ENCODE results near the gene ERCC4. TPM values are rescaled to one million over a fixed set of nuclear protein-coding genes. Genes with fewer than 3 reads are reported as not detected.
A peak's percentile ranks its signal among the peaks of the same experiment; 100 is the strongest.
"Not testable (repeated sequence)": the region's sequence is repeated elsewhere in the genome, so short reads cannot be mapped to it uniquely, and the experiment has no call there.

ERCC4 gene
- 10 to 100 TPM; 13.3 to 16.1 TPM for total RNA-seq
- polyA plus RNA-seq (ENCODE audit: insufficient read length in 2 of 2), result 10 to 100 TPM; 12.8 to 17.2 TPM
- long read RNA-seq, donor 1, partial matches to known transcripts, result 0 of 1 reads
- long read RNA-seq, donor 1, other reads (novel, unspliced or antisense), result 0 of 1 reads
- long read RNA-seq, donor 2, partial matches to known transcripts, result 0 of 2 reads
- long read RNA-seq, donor 2, other reads (novel, unspliced or antisense), result 0 of 2 reads
- long read RNA-seq, donor 3, full-length matches to known transcripts, result 1 of 1 reads
- long read RNA-seq, donor 3, partial matches to known transcripts, result 0 of 1 reads
- long read RNA-seq, donor 3, other reads (novel, unspliced or antisense), result 0 of 1 reads
- long read RNA-seq, donor 4, partial matches to known transcripts, result 0 of 4 reads
- long read RNA-seq, donor 4, other reads (novel, unspliced or antisense), result 0 of 4 reads

DNA sequence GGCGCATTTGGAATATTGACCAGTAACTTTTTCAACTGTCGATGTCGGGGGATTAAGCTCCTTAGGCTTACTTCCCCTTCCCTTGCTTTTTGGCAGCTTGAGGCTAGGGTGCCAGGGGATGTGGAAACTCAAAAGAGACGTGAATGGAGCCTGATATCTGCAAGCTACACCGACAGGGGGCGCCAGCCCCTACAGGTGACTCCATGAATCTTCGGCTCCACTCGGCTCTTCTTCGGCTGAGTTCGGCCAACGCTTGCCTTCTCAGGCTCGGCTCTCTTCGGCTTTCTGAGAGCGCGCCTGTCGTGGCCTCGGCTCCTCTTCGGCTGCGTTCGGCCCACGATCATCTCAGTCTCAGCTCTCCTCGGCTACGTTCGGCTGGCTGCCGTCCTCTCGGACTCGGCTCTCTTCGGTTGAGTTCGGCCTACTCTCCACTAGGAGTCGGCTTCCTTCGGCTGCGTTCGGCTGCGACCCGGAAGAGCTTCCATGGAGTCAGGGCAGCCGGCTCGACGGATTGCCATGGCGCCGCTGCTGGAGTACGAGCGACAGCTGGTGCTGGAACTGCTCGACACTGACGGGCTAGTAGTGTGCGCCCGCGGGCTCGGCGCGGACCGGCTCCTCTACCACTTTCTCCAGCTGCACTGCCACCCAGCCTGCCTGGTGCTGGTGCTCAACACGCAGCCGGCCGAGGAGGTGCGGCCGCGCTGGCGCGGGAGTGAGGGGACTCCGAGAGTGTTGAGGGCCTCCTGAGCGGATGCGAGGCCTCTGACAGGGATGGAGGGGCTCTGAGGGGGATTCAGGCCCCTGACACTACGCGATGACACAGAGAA is at the start of gene ERCC4:
ERCC4 (plus strand) TSS at position 472 of the 827 bp plus-strand sequence; CDS start at position 484, 12 bp downstream.
- H3K4me3 ChIP-seq (ENCODE audit: low read depth, low read length), result peak within 1 kb of the TSS; percentile 95
- under 1% methylated on average over 64 of the region's 64 CpGs for WGBS (ENCODE audit: insufficient coverage)
- peak; percentile 97 to 100 (median 100) for DNase-seq (ENCODE audit: low read depth in 4 of 6, low spot score in 6 of 6)
- H3K4me1 ChIP-seq (ENCODE audit: control insufficient read depth, insufficient read depth, low read length), result peaks cover 13% of the 10 kb centered on the region
- H3K27ac ChIP-seq (ENCODE audit: low read depth, low read length), result peak within 1 kb of the TSS; percentile 37
- no peaks in the 10 kb centered on the region for H3K27me3 ChIP-seq (ENCODE audit: control insufficient read depth, insufficient read depth, low read length)
- H3K36me3 ChIP-seq (ENCODE audit: control insufficient read depth, insufficient read depth, low read length), result no peaks in the 10 kb centered on the region
- H3K9me3 ChIP-seq (ENCODE audit: control insufficient read depth, insufficient read depth, low read length), result no peaks in the 10 kb centered on the region

- DNase-seq (ENCODE audit: low read depth in 4 of 6, low spot score in 6 of 6), result peak; percentile 57 to 97 (median 78)
- Histone ChIP-seq H3K4me1 (ENCODE audit: control insufficient read depth, insufficient read depth, low read length) (peaks cover 6% of the 10 kb centered on the region), H3K9me3 (ENCODE audit: control insufficient read depth, insufficient read depth, low read length) (no peaks in the 10 kb centered on the region), H3K4me3 (ENCODE audit: low read depth, low read length) (no peak overlapping the region), H3K27ac (ENCODE audit: low read depth, low read length) (no peak overlapping the region), H3K27me3 (ENCODE audit: control insufficient read depth, insufficient read depth, low read length) (no peaks in the 10 kb centered on the region), H3K36me3 (ENCODE audit: control insufficient read depth, insufficient read depth, low read length) (no peaks in the 10 kb centered on the region)
- WGBS (ENCODE audit: insufficient coverage), result 8% methylated on average over 3 of the region's 5 CpGs
These were observed 46.0 kb upstream of the ERCC4 start for GRCh38 chr16:13873835-13874438.

DNA sequence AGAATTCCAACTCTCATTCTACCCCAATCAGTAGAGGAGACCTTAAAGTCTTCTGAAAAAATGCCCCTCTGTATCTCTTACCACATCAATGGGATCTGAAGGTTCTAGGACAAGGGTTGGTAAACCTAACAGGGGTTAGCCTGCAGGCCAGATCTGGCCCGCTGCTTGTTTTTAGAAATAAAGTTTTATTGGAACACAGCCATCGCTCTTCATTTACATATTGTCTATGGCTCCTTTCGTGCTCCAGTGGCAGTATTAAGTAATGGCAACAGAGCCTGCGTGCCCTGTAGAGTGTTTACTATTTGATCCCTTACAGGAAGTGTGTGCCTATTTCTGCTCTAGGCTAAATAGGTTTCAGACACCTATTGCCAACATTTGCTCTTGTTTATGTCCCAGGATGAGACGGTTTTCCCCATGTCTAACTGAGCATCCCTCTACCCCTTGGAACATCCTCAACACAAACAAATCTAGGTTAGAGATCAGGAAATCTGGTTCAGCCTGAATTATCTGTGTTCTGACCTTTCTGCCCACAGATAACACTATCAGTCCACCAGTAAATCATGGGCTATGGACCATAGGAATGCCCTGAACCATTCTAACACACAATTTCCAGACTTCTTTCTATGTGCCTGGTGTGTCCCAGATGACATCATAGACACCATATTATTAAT is 44.2 kb upstream of the ERCC4 start:
- Histone ChIP-seq H3K36me3 (ENCODE audit: control insufficient read depth, insufficient read depth, low read length) (no peaks in the 10 kb centered on the region), H3K4me1 (ENCODE audit: control insufficient read depth, insufficient read depth, low read length) (peaks cover 6% of the 10 kb centered on the region), H3K27ac (ENCODE audit: low read depth, low read length) (no peak overlapping the region), H3K27me3 (ENCODE audit: control insufficient read depth, insufficient read depth, low read length) (no peaks in the 10 kb centered on the region), H3K9me3 (ENCODE audit: control insufficient read depth, insufficient read depth, low read length) (no peaks in the 10 kb centered on the region), H3K4me3 (ENCODE audit: low read depth, low read length) (no peak overlapping the region)
- 100% methylated on average over 1 of the region's 5 CpGs for WGBS (ENCODE audit: insufficient coverage)
- no peak for DNase-seq (ENCODE audit: low read depth in 4 of 6, low spot score in 6 of 6)

DNA sequence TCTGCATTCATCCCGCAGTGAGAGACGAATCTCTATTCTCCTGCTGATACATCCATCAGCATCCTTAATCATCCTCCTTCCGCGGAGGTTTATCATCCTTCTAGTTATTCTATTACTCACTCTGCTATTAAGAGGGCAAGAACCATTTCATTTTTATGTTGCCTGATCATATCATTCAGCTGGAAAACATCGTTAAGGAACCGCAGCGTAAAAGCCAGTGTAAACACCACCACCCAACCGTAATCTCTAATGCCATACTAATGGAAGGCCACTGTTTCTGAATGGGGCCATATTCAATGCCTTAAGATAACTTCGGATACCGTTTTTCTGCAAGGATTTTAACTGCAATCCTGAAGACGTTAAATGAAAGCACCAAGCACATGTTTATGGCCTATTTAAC is 36.7 kb upstream of the ERCC4 start:
- Histone ChIP-seq H3K36me3 (ENCODE audit: control insufficient read depth, insufficient read depth, low read length) (no peaks in the 10 kb centered on the region), H3K27ac (ENCODE audit: low read depth, low read length) (no peak overlapping the region), H3K9me3 (ENCODE audit: control insufficient read depth, insufficient read depth, low read length) (no peaks in the 10 kb centered on the region), H3K4me3 (ENCODE audit: low read depth, low read length) (no peak overlapping the region), H3K4me1 (ENCODE audit: control insufficient read depth, insufficient read depth, low read length) (no peaks in the 10 kb centered on the region), H3K27me3 (ENCODE audit: control insufficient read depth, insufficient read depth, low read length) (no peaks in the 10 kb centered on the region)
- 53% methylated on average over 6 of the region's 11 CpGs for WGBS (ENCODE audit: insufficient coverage)
- DNase-seq (ENCODE audit: low read depth in 4 of 6, low spot score in 6 of 6), result peak in 1 of 6 donors; percentile 74

DNA sequence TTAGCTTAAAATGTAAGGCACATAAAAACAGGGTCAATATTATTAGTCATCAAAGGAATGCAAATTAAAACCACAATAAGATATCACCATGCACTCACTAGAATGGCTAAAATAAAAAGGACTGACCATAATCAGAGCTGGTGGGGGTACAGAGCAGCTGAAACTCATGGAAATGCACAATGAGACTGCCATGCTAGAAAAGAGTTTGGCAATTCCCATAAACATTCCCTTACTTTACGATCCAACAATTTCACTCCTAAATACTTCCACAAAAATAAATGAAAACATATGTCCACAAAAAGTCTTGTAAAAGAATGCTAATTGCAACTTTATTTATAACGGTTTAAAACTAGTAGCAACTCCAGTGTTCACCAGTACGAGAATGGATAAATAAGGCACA is 36.1 kb upstream of the ERCC4 start:
- Histone ChIP-seq H3K4me1 (ENCODE audit: control insufficient read depth, insufficient read depth, low read length) (no peaks in the 10 kb centered on the region), H3K9me3 (ENCODE audit: control insufficient read depth, insufficient read depth, low read length) (no peaks in the 10 kb centered on the region), H3K36me3 (ENCODE audit: control insufficient read depth, insufficient read depth, low read length) (no peaks in the 10 kb centered on the region), H3K4me3 (ENCODE audit: low read depth, low read length) (no peak overlapping the region), H3K27ac (ENCODE audit: low read depth, low read length) (no peak overlapping the region), H3K27me3 (ENCODE audit: control insufficient read depth, insufficient read depth, low read length) (no peaks in the 10 kb centered on the region)
- DNase-seq (ENCODE audit: low read depth in 4 of 6, low spot score in 6 of 6), result no peak
- WGBS (ENCODE audit: insufficient coverage), result no CpG with 5 or more reads among the region's 3 CpGs

- Histone ChIP-seq H3K4me3 (ENCODE audit: low read depth, low read length) (no peak overlapping the region), H3K36me3 (ENCODE audit: control insufficient read depth, insufficient read depth, low read length) (no peaks in the 10 kb centered on the region), H3K9me3 (ENCODE audit: control insufficient read depth, insufficient read depth, low read length) (no peaks in the 10 kb centered on the region), H3K4me1 (ENCODE audit: control insufficient read depth, insufficient read depth, low read length) (no peaks in the 10 kb centered on the region), H3K27me3 (ENCODE audit: control insufficient read depth, insufficient read depth, low read length) (no peaks in the 10 kb centered on the region), H3K27ac (ENCODE audit: low read depth, low read length) (no peak overlapping the region)
- DNase-seq (ENCODE audit: low read depth in 4 of 6, low spot score in 6 of 6), result no peak
- WGBS (ENCODE audit: insufficient coverage), result 100% methylated on average over 1 of the region's 6 CpGs
These were observed 34.3 kb upstream of the ERCC4 start for GRCh38 chr16:13885700-13886099.

GRCh38 chr16:13886608-13887007 is 33.3 kb upstream of the ERCC4 start:
- H3K27ac ChIP-seq (ENCODE audit: low read depth, low read length), result no peak overlapping the region
- H3K4me3 ChIP-seq (ENCODE audit: low read depth, low read length), result no peak overlapping the region
- no peaks in the 10 kb centered on the region for H3K4me1 ChIP-seq (ENCODE audit: control insufficient read depth, insufficient read depth, low read length)
- 97% methylated on average over 4 of the region's 5 CpGs for WGBS (ENCODE audit: insufficient coverage)
- H3K27me3 ChIP-seq (ENCODE audit: control insufficient read depth, insufficient read depth, low read length), result no peaks in the 10 kb centered on the region
- peak in 1 of 6 donors; percentile 19 for DNase-seq (ENCODE audit: low read depth in 4 of 6, low spot score in 6 of 6)
- H3K9me3 ChIP-seq (ENCODE audit: control insufficient read depth, insufficient read depth, low read length), result no peaks in the 10 kb centered on the region
- no peaks in the 10 kb centered on the region for H3K36me3 ChIP-seq (ENCODE audit: control insufficient read depth, insufficient read depth, low read length)

GRCh38 chr16:13889323-13889722 is 30.6 kb upstream of the ERCC4 start:
- not testable (repeated sequence) for H3K27ac ChIP-seq (ENCODE audit: low read depth, low read length); H3K27me3 ChIP-seq (ENCODE audit: control insufficient read depth, insufficient read depth, low read length); H3K4me1 ChIP-seq (ENCODE audit: control insufficient read depth, insufficient read depth, low read length); DNase-seq (ENCODE audit: low read depth in 4 of 6, low spot score in 6 of 6); H3K36me3 ChIP-seq (ENCODE audit: control insufficient read depth, insufficient read depth, low read length); H3K4me3 ChIP-seq (ENCODE audit: low read depth, low read length); H3K9me3 ChIP-seq (ENCODE audit: control insufficient read depth, insufficient read depth, low read length)
- WGBS (ENCODE audit: insufficient coverage), result 91% methylated on average over 19 of the region's 22 CpGs

GRCh38 chr16:13892301-13892700 is 27.7 kb upstream of the ERCC4 start:
- H3K9me3 ChIP-seq (ENCODE audit: control insufficient read depth, insufficient read depth, low read length), result no peaks in the 10 kb centered on the region
- WGBS (ENCODE audit: insufficient coverage), result 60% methylated on average over 4 of the region's 4 CpGs
- H3K36me3 ChIP-seq (ENCODE audit: control insufficient read depth, insufficient read depth, low read length), result no peaks in the 10 kb centered on the region
- no peak overlapping the region for H3K27ac ChIP-seq (ENCODE audit: low read depth, low read length)
- no peak for DNase-seq (ENCODE audit: low read depth in 4 of 6, low spot score in 6 of 6)
- no peaks in the 10 kb centered on the region for H3K4me1 ChIP-seq (ENCODE audit: control insufficient read depth, insufficient read depth, low read length)
- H3K27me3 ChIP-seq (ENCODE audit: control insufficient read depth, insufficient read depth, low read length), result no peaks in the 10 kb centered on the region
- H3K4me3 ChIP-seq (ENCODE audit: low read depth, low read length), result no peak overlapping the region

Data from spinal cord (tissue), 10 donors.